ENCODE measurements around the gene TCF23.
A peak's percentile ranks its signal among the peaks of the same experiment; 100 is the strongest.

Gene TCF23

GRCh38 chr2:27138111-27138510 is 10.7 kb upstream of the TCF23 start:
- peaks cover 0 to 30% (median 0%) of the 10 kb centered on the region in 3 experiments for H3K27me3 ChIP-seq (ENCODE audit: control insufficient read depth in 3 of 3, insufficient read depth in 3 of 3, low read depth in 1 of 3, low read length in 3 of 3)
- no peak overlapping the region for H3K4me3 ChIP-seq (ENCODE audit: low read length in 2 of 2)
- H2BK12ac ChIP-seq (ENCODE audit: low read length), result peak overlapping the region; percentile 53
- H3K4me2 ChIP-seq (ENCODE audit: insufficient read depth, low read length, poor library complexity, severe bottlenecking), result no peak overlapping the region
- no peak overlapping the region for H3K4ac ChIP-seq (ENCODE audit: low read length)
- H3K4me1 ChIP-seq (ENCODE audit: control insufficient read depth in 2 of 2, insufficient read depth in 1 of 2, low read depth in 1 of 2, low read length in 2 of 2), result peaks cover 5 to 6% of the 10 kb centered on the region in 2 donors
- H2BK15ac ChIP-seq (ENCODE audit: low read length), result peak overlapping the region; percentile 71
- peak overlapping the region; percentile 29 for H2AFZ ChIP-seq (ENCODE audit: low read length)
- no CpG with 5 or more reads among the region's 7 CpGs for WGBS, 2 donors (ENCODE audit: extremely low coverage in 2 of 2, insufficient read length in 2 of 2, insufficient replicate concordance in 1 of 2)
- no peak for DNase-seq (ENCODE audit: low spot score)
- no peak overlapping the region for H3K27ac ChIP-seq (replicated peaks; ENCODE audit: low read length)
- H2AK5ac ChIP-seq (ENCODE audit: low read depth, low read length), result peak overlapping the region; percentile 37
- no peak overlapping the region for H2BK120ac ChIP-seq (ENCODE audit: low read depth, low read length)
- H3K9ac ChIP-seq (ENCODE audit: low read depth, low read length, poor library complexity), result no peak overlapping the region
- H3K79me1 ChIP-seq (ENCODE audit: low read depth, low read length), result peaks cover 2% of the 10 kb centered on the region
- H2BK5ac ChIP-seq (ENCODE audit: low read length), result no peak overlapping the region
- H3K18ac ChIP-seq (ENCODE audit: low read length), result no peak overlapping the region
- no peak overlapping the region for H3K14ac ChIP-seq (ENCODE audit: low read length)
- no peak overlapping the region for H3K23ac ChIP-seq (ENCODE audit: low read depth, low read length, poor library complexity)
- H3K36me3 ChIP-seq (replicated peaks in 1 of 2; ENCODE audit: control insufficient read depth in 2 of 2, insufficient read depth in 2 of 2, low read length in 2 of 2), result peaks cover under 1 to 2% of the 10 kb centered on the region in 2 donors
- no peak overlapping the region for H4K91ac ChIP-seq (ENCODE audit: low read depth, low read length, poor library complexity)
- no peak overlapping the region for H4K8ac ChIP-seq (ENCODE audit: low read depth, low read length)
- no peaks in the 10 kb centered on the region for H3K9me3 ChIP-seq (replicated peaks in 1 of 2; ENCODE audit: control insufficient read depth in 2 of 2, insufficient read depth in 1 of 2, low read depth in 1 of 2, low read length in 2 of 2)

DNA sequence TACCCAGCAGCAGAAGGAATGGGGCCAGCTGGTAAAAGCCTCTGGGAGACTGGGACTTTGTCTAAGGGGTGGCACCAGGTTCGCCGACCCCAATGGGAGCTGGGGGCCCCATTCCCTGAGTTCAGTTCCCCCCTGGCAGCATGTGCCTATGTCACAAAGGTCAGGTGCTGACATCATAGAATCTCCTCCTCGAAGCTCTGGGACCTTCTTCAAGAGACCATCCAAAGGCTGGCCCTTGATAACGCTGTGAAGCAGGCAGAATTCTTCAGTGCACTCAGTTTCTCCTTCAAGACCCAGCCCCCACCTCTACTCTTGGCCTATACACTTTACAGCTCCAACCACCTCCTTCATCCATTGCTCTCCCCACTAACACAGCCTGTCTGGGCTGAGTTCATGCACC is 9.5 kb upstream of the TCF23 start, which contains the start of gene PRR30:
Gene PRR30 (minus strand): TSS at position 101 of the 400 bp plus-strand sequence. CDS start 1,081 bp downstream, outside the sequence.
- WGBS, 2 donors (ENCODE audit: extremely low coverage in 2 of 2, insufficient read length in 2 of 2, insufficient replicate concordance in 1 of 2), result no CpG with 5 or more reads among the region's 4 CpGs
- peak within 1 kb of the TSS; percentile 31 for H2BK12ac ChIP-seq (ENCODE audit: low read length)

DNA sequence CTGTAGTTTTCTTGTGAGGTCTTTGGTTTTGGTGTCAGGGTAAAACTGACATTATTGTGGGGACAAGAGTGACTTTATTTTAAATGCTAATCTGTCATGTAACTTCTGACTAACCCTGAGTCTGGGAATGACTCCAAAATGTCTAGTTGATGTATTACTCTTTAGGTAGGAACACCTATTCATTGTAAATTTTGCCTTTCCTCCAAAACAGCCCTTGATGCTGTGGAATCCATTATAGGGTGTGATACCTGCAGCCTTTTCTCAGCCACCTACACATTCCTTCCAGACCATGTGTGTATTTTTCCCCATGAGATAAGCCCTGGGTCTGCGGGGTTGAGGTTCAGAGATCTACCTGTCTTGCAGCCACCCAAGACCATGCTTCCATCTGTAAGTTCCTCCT is 5.5 kb upstream of the TCF23 start:
- WGBS, 2 donors (ENCODE audit: extremely low coverage in 2 of 2, insufficient read length in 2 of 2, insufficient replicate concordance in 1 of 2), result no CpG with 5 or more reads among the region's 1 CpG
- Histone ChIP-seq H3K4ac (ENCODE audit: low read length) (no peak overlapping the region), H2BK12ac (ENCODE audit: low read length) (no peak overlapping the region), H3K36me3 (replicated peaks in 1 of 2; ENCODE audit: control insufficient read depth in 2 of 2, insufficient read depth in 2 of 2, low read length in 2 of 2) (no peaks in the 10 kb centered on the region), H2BK15ac (ENCODE audit: low read length) (no peak overlapping the region), H3K4me3 (ENCODE audit: low read length in 2 of 2) (no peak overlapping the region), H3K4me1 (ENCODE audit: control insufficient read depth in 2 of 2, insufficient read depth in 1 of 2, low read depth in 1 of 2, low read length in 2 of 2) (no peaks in the 10 kb centered on the region), H3K27ac (replicated peaks; ENCODE audit: low read length) (no peak overlapping the region), H2BK120ac (ENCODE audit: low read depth, low read length) (no peak overlapping the region), H3K27me3 (ENCODE audit: control insufficient read depth in 3 of 3, insufficient read depth in 3 of 3, low read depth in 1 of 3, low read length in 3 of 3) (peaks cover 0 to 22% (median 0%) of the 10 kb centered on the region in 3 experiments), H3K14ac (ENCODE audit: low read length) (no peak overlapping the region), H2AFZ (ENCODE audit: low read length) (no peak overlapping the region), H3K23ac (ENCODE audit: low read depth, low read length, poor library complexity) (no peak overlapping the region), H2BK5ac (ENCODE audit: low read length) (no peak overlapping the region), H3K9me3 (replicated peaks in 1 of 2; ENCODE audit: control insufficient read depth in 2 of 2, insufficient read depth in 1 of 2, low read depth in 1 of 2, low read length in 2 of 2) (no peaks in the 10 kb centered on the region), H4K8ac (ENCODE audit: low read depth, low read length) (no peak overlapping the region), H3K79me1 (ENCODE audit: low read depth, low read length) (no peaks in the 10 kb centered on the region), H3K4me2 (ENCODE audit: insufficient read depth, low read length, poor library complexity, severe bottlenecking) (no peak overlapping the region), H3K9ac (ENCODE audit: low read depth, low read length, poor library complexity) (no peak overlapping the region), H2AK5ac (ENCODE audit: low read depth, low read length) (no peak overlapping the region), H4K91ac (ENCODE audit: low read depth, low read length, poor library complexity) (no peak overlapping the region), H3K18ac (ENCODE audit: low read length) (no peak overlapping the region)
- no peak for DNase-seq (ENCODE audit: low spot score)

More for the DNA sequence above, 9.5 kb upstream of the TCF23 start, which contains the start of gene PRR30:
- Histone ChIP-seq H3K9me3 (replicated peaks in 1 of 2; ENCODE audit: control insufficient read depth in 2 of 2, insufficient read depth in 1 of 2, low read depth in 1 of 2, low read length in 2 of 2) (no peaks in the 10 kb centered on the region), H4K91ac (ENCODE audit: low read depth, low read length, poor library complexity) (no peak within 1 kb of the TSS), H2BK15ac (ENCODE audit: low read length) (peak within 1 kb of the TSS; percentile 71), H3K23ac (ENCODE audit: low read depth, low read length, poor library complexity) (no peak within 1 kb of the TSS), H3K18ac (ENCODE audit: low read length) (no peak within 1 kb of the TSS), H3K4me2 (ENCODE audit: insufficient read depth, low read length, poor library complexity, severe bottlenecking) (no peak within 1 kb of the TSS), H3K4ac (ENCODE audit: low read length) (no peak within 1 kb of the TSS), H2AK5ac (ENCODE audit: low read depth, low read length) (no peak within 1 kb of the TSS), H3K27ac (replicated peaks; ENCODE audit: low read length) (no peak within 1 kb of the TSS), H3K27me3 (ENCODE audit: control insufficient read depth in 3 of 3, insufficient read depth in 3 of 3, low read depth in 1 of 3, low read length in 3 of 3) (peaks cover 0 to 30% (median 0%) of the 10 kb centered on the region in 3 experiments), H2BK5ac (ENCODE audit: low read length) (no peak within 1 kb of the TSS), H2AFZ (ENCODE audit: low read length) (peak within 1 kb of the TSS; percentile 29), H3K9ac (ENCODE audit: low read depth, low read length, poor library complexity) (no peak within 1 kb of the TSS), H4K8ac (ENCODE audit: low read depth, low read length) (no peak within 1 kb of the TSS), H3K79me1 (ENCODE audit: low read depth, low read length) (no peaks in the 10 kb centered on the region), H2BK120ac (ENCODE audit: low read depth, low read length) (no peak within 1 kb of the TSS), H3K14ac (ENCODE audit: low read length) (no peak within 1 kb of the TSS), H3K4me1 (ENCODE audit: control insufficient read depth in 2 of 2, insufficient read depth in 1 of 2, low read depth in 1 of 2, low read length in 2 of 2) (no peaks in the 10 kb centered on the region), H3K36me3 (replicated peaks in 1 of 2; ENCODE audit: control insufficient read depth in 2 of 2, insufficient read depth in 2 of 2, low read length in 2 of 2) (no peaks in the 10 kb centered on the region), H3K4me3 (ENCODE audit: low read length in 2 of 2) (no peak within 1 kb of the TSS)
- DNase-seq (ENCODE audit: low spot score), result no peak

GRCh38 chr2:27145682-27146081 is 3.1 kb upstream of the TCF23 start:
- no peak overlapping the region for H3K14ac ChIP-seq (ENCODE audit: low read length)
- H2BK5ac ChIP-seq (ENCODE audit: low read length), result no peak overlapping the region
- H3K79me1 ChIP-seq (ENCODE audit: low read depth, low read length), result no peaks in the 10 kb centered on the region
- no peak overlapping the region for H2BK120ac ChIP-seq (ENCODE audit: low read depth, low read length)
- DNase-seq (ENCODE audit: low spot score), result no peak
- H3K18ac ChIP-seq (ENCODE audit: low read length), result no peak overlapping the region
- no peak overlapping the region for H3K27ac ChIP-seq (replicated peaks; ENCODE audit: low read length)
- H2BK15ac ChIP-seq (ENCODE audit: low read length), result no peak overlapping the region
- no peak overlapping the region for H4K91ac ChIP-seq (ENCODE audit: low read depth, low read length, poor library complexity)
- no peak overlapping the region for H3K23ac ChIP-seq (ENCODE audit: low read depth, low read length, poor library complexity)
- no peak overlapping the region for H4K8ac ChIP-seq (ENCODE audit: low read depth, low read length)
- no peaks in the 10 kb centered on the region for H3K4me1 ChIP-seq (ENCODE audit: control insufficient read depth in 2 of 2, insufficient read depth in 1 of 2, low read depth in 1 of 2, low read length in 2 of 2)
- H3K9ac ChIP-seq (ENCODE audit: low read depth, low read length, poor library complexity), result no peak overlapping the region
- H3K9me3 ChIP-seq (replicated peaks in 1 of 2; ENCODE audit: control insufficient read depth in 2 of 2, insufficient read depth in 1 of 2, low read depth in 1 of 2, low read length in 2 of 2), result no peaks in the 10 kb centered on the region
- no peak overlapping the region for H2AK5ac ChIP-seq (ENCODE audit: low read depth, low read length)
- H2AFZ ChIP-seq (ENCODE audit: low read length), result no peak overlapping the region
- no peak overlapping the region for H2BK12ac ChIP-seq (ENCODE audit: low read length)
- H3K4me3 ChIP-seq (ENCODE audit: low read length in 2 of 2), result no peak overlapping the region
- no peaks in the 10 kb centered on the region for H3K36me3 ChIP-seq (replicated peaks in 1 of 2; ENCODE audit: control insufficient read depth in 2 of 2, insufficient read depth in 2 of 2, low read length in 2 of 2)
- H3K4ac ChIP-seq (ENCODE audit: low read length), result no peak overlapping the region
- WGBS, 2 donors (ENCODE audit: extremely low coverage in 2 of 2, insufficient read length in 2 of 2, insufficient replicate concordance in 1 of 2), result no CpG with 5 or more reads among the region's 2 CpGs
- H3K27me3 ChIP-seq (ENCODE audit: control insufficient read depth in 3 of 3, insufficient read depth in 3 of 3, low read depth in 1 of 3, low read length in 3 of 3), result peaks cover 0 to 34% (median 0%) of the 10 kb centered on the region in 3 experiments
- H3K4me2 ChIP-seq (ENCODE audit: insufficient read depth, low read length, poor library complexity, severe bottlenecking), result no peak overlapping the region

All from neuronal stem cell (in vitro differentiated cells).